EL (cell line): Measurements from ENCODE around the gene RPL13.
A peak's percentile ranks its signal among the peaks of the same experiment; 100 is the strongest.
"Not testable (repeated sequence)": the region's sequence is repeated elsewhere in the genome, so short reads cannot be mapped to it uniquely, and the experiment has no call there.

ENCODE experiments used
- DNase-seq: peaks from one replicate; pipeline ENCODE4 v3.0.0-alpha.2; 2016

Gene RPL13

GRCh38 chr16:89579351-89579750 is 18.9 kb downstream of the RPL13 start:
- DNase-seq, result no peak

GRCh38 chr16:89581045-89581695 is 20.7 kb downstream of the RPL13 start:
- DNase-seq, result peak; percentile 100

DNA sequence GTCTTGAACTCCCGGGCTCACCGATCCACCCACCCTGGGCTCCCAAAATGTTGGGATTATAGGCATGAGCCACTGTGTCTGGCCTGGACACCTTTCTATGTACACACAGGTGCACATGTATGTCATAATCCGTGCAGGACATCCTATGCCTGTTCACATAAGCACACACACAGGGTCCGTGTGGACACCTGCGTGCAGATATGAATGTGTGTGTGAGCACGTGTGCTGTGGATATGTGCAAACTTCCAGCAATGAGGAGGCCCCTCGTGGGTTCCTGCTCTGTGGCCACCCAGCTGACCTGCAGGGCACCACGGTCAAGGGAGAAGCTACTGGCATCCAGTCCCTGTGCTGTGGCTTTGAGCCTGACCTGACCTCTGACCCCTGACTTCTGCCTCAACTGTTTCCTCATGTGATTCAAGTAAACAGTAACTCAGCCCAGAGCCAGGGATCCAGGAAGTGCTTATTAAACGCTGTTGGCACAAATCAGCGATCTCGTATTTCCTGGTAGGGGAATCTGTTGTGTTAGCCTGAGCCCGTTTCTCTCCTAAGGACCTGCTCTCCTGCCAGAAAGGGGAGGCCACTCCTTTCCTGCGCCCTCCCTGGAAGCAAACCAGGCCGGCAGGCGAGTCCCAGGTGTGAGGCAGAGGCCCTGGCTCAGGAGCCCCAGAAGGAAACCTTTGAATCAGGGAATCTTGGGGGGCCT is 21.5 kb downstream of the RPL13 start:
- DNase-seq, result peak; percentile 64

DNA sequence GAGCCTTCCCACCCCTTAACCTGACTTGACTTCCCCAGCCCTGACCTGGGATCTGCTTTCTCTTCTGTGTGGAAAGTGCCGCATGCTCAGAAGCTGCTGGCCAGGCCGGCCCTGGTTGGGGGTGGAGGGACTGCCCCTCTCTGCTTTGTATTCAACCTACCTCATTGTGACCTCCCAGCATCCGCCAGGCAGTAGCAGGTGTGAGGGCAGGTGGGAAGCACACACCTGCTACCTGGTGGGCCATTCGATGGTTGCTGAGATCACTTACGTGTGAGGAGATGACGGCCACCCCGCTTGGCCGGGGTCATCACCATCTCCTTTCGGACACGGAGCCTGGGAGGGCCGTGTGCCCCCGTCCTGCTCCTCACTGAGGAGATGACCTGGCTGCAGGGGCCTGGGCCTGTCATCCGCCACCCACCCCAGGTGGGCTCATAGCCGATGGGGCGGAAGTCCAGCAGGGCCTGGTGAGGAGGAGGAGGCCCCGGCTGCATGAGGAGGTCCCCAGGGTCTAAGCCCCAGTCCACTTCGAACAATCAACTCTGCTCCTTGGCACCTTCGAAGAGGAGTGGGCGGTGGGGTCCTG is 22.2 kb downstream of the RPL13 start:
- no peak for DNase-seq

GRCh38 chr16:89583197-89583894 is 22.9 kb downstream of the RPL13 start:
- no peak for DNase-seq

DNA sequence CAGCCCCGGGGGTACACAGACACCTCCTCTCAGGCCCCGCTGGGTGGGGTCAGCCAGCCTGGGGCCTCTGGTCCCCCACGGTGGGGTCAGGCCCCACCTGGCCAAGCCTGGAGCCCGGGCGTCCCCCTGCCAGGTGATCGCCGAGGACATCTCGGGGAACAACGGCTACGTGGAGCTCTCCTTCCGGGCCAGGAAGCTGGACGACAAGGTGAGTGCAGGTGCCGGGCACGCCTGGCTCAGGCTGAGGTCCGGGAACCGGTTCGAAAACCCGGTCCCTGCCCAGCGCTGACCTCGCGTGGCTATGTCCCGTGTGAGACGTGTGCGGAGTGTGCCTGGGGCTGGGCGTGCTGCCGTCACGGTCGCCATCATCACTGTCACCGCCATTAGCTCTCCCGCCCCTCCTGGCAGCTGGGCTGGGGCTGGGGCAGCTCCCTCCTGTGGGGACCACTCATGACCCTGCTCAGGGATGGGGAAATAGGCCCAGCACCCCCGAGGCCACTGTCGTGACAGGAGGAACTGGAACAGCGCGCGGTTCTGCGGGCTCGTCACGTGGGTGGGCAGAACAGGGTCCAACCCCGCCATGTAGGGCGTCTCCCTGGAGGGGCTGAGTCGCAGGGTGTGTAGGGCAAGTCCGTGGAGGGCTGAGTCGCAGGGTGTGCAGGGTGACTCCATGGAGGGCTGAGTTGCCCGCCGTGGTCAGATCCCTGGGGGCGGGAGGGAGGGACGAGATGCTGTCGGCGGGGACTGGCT is 23.6 kb downstream of the RPL13 start:
- DNase-seq, result no peak

- no peak for DNase-seq
These were observed 24.5 kb downstream of the RPL13 start for GRCh38 chr16:89584768-89585549.

DNA sequence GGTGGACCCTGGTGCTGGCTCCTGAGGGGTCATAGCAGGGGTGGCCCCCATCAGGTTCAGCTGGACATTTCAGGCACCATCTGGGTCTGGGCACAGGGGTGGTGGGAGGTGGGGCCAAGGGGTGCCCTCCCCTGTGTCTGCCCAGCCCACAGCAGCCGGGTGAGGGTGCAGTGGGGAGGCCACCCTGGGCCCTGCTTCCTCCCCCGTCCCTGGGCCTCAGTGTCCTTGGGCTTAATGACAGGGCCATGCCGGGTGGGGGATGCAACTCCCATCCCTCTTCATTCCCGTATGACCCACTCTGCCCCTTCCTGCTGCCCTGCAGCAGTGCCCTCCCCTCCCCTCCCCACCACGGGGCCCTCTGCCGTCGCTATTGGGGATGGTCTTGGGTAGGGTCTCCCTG is 25.7 kb downstream of the RPL13 start:
- DNase-seq, result no peak

DNA sequence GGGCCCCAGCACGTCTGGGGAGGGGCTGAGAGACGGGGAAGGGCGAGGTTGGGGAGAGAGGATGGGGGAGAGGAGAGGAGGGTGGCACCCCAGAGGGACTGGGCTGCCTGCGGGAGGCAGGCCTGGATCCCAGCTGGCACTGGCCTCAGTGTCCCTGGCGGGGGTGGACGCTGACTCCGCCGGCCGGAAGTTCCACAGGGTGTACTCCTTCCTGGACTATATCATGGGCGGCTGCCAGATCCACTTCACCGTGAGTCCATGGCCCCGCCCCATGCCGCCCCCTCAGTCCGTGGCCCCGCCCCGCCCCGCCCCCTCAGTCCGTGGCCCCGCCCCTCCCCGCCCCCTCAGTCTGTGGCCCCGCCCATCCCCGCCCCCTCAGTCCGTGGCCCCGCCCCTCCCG is 26.4 kb downstream of the RPL13 start:
- DNase-seq, result no peak

DNA sequence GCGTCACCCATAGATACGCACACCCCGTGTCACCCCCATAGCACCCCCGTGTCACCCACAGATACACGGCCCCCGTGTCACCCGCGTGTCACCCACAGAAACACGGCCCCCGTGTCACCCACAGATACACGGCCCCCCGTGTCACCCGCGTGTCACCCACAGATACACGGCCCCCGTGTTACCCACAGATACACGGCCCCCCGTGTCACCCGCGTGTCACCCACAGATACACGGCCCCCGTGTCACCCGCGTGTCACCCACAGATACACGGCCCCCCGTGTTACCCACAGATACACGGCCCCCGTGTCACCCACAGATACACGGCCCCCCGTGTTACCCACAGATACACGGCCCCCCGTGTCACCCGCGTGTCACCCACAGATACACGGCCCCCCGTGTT is 27.2 kb downstream of the RPL13 start:
- DNase-seq, result not testable (repeated sequence)

DNA sequence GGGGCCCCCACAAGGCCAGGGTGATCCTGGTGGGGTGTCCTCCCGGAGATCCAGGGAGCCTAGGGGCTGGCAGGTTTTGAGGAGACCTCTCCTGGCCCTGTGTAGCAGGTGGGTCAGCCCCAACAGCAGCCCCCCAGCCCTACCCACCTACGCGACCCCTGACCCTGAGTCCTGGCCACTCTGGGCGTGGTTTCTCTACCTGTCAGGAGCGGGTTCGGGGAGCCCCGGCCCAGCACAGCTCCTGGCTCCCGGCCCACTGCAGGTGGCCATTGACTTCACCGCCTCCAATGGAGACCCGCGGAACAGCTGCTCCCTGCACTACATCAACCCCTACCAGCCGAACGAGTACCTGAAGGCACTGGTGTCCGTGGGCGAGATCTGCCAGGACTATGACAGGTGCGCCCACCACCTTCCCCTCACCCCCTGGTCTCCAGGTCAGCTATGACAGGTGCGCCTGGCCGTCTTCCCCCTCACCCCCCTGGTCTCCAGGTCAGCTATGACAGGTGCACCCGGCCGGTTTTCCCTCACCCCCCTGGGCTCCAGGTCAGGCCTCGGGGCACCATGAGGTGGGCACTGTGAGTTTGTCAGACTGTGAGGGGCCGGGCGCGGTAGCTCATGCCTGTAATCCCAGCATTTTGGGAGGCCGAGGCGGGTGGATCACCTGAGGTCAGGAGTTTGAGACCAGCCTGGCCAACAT is 28.1 kb downstream of the RPL13 start:
- no peak for DNase-seq

- no peak for DNase-seq
These were observed 28.9 kb downstream of the RPL13 start for GRCh38 chr16:89589241-89589926.

DNA sequence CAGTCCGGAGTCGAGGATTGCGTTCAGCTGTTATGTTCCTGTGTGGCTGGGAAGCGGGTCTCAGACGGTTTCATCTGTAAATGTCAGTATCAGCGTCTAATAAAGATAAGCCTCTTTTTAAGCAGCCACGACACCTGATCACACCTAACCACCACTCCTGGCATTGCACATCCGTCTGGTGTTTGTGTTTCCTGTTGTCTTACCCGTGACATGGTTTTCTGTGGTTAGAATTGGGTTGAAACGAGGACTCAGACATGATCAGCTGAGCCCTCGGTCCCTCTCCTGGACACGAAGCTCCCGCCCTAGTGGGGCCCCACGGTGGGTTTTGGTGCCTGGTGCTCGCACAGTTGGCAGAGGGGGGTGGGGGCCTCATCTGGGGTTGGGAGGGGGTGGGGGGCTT is 33.4 kb downstream of the RPL13 start:
- DNase-seq, result no peak

- no peak for DNase-seq
These were observed 35.0 kb downstream of the RPL13 start for GRCh38 chr16:89595330-89596060.

GRCh38 chr16:89596061-89596689 is 35.7 kb downstream of the RPL13 start:
- DNase-seq, result no peak

DNA sequence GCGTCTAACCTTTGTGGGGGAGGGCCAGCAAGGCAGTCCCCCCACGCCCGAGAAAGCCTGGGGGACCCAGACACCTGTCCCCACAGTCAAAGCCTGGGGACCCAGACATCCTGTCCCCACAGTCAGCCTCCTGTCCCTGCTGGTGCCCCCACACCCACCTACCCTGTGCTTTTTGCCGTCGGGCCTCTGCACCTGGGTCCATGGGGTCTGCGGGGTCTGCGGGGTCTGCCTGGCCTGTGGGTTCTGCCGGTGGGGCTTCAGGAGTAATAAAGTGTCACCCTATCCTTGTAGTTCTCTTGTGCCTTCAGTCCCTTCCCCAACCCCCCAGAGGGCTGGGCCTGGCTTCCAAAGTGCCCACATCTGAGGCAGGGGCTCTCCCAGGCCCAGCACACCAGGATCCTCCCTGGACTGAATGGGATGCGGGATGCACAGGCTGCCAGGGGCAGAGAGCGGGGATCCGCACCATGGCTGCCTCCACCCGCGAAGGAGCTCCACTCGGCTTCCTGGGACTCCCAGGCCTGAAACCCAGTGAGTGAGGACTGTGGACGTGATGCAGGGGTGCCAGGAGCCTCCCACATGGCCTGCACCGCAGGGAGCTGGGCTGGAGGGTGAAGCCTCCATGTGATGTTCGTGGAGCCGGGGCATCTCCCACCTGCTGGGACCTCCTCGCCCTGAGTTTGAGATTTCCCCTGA is 36.6 kb downstream of the RPL13 start:
- no peak for DNase-seq

DNA sequence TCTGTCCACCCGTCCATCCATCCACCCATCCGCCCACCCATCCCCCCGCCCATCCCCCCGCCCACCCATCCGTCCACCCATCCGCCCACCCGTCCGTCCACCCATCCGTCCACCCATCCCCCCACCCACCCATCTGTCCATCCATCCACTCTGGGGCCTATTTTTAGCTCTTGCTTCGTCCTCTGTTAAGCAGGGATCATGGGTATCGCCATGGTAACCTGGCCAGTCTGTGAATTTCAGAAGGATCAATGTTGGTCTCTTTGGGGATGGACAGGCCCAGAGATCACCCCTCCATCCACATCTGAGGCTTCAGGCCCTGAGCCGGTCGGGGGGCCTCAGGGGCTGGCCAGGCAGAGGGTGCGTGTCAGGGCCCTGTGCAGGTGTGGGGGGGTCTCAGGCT is 37.7 kb downstream of the RPL13 start:
- peak; percentile 46 for DNase-seq

DNA sequence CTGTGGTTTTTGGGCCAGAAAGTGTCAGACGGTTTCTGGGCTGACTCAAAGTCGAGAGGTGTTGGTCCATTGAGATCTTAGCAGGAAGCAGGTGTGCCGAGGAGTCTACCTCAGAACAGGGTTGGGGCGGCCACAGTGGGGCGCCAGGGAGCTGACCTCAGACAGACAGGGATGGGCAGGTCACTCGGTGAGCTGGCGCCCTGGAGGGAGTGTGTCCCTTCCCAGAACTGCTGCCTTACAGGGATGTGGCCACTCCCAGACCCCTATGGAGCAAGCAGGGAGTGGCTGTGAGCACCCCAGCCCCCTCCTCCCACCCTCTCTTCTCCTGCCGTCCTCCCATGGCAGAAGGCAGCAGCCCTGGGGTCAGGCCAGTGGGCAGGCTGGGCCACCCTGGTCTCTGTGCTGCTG is 39.0 kb downstream of the RPL13 start:
- peak; percentile 52 for DNase-seq

DNA sequence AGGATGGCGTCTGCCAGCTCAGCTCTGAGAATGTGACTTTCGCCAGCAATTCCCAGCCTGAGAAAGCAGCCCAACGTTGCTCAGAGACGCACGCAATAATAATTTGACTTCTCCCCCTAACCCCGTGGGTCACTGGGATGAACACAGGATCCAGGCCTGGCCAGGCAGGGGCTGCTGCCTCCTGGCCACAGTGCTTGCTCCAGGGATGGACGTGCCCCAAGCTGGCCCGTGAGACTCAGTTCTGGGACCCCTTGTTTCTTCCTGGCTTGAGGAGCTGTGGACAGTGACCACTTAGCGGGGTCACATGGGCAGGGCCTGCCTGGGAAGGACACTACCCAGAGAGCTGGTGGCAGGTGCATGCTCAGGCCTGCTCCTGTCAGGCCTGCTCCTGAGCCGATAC is 39.4 kb downstream of the RPL13 start:
- no peak for DNase-seq
